GM12878 (cell line): ENCODE data around the gene TIAM1. TPM values are rescaled to one million over a fixed set of nuclear protein-coding genes. Genes with fewer than 3 reads are reported as not detected.

Source experiments
- ATAC-seq: fragments of 200-7000 bp; cut with Tn5 transposase; 3 replicates; pipeline ENCODE4 v1.9.1; 2020; ENCODE audit warnings: mild to moderate bottlenecking, moderate library complexity
- BruUV-seq: library from RNA; stranded (reverse); fragments of 400-500 nt; replicated peaks from 2 replicates; lab custom pipeline; 2021; lab: Mats Ljungman, UMichigan
- CTCF ChIA-PET: fragments of 300-600 bp; sonication (Branson Sonifier 250); formaldehyde crosslinking; extraction: SDS; loops from one replicate; lab custom pipeline; 2021; ENCODE audit warnings: inconsistent platforms; lab: Yijun Ruan, JAX
- POLR2A ChIA-PET: fragments of 350-600 bp; formaldehyde crosslinking; extraction: SDS; loops from one replicate; lab custom pipeline; 2021; ENCODE audit warnings: inconsistent platforms; lab: Charles Lee
- RAD21 ChIA-PET: fragments of 300-600 bp; sonication (Branson Sonifier 250); formaldehyde crosslinking; loops from one replicate; lab custom pipeline; 2023; ENCODE audit warnings: antibody characterized with exemption; ENCODE audit not compliant: unreplicated experiment; lab: Charles Lee
- SMC1A ChIA-PET: fragments of 300-600 bp; sonication (Branson Sonifier 250); formaldehyde crosslinking; loops from one replicate; lab custom pipeline; 2023; ENCODE audit not compliant: unreplicated experiment, uncharacterized antibody; lab: Charles Lee
- DNase-seq: peaks from one replicate; pipeline ENCODE4 v3.0.0-alpha.2; 2011; ENCODE audit warnings: low read depth, low spot score
- FAIRE-seq: peaks from 3 replicates; lab custom pipeline; 2011; peaks lifted over from hg19 to GRCh38; lab: Jason Lieb, UNC
- H2AFZ ChIP-seq: 2 replicates; pipeline ENCODE4 v1.6.0; 2011; ENCODE audit warnings: low read depth, low read length, control low read depth; ENCODE audit not compliant: control insufficient read depth
- H3K27ac ChIP-seq: 2 replicates; pipeline ENCODE4 v1.5.1; 2011; ENCODE audit warnings: control low read depth; ENCODE audit not compliant: control insufficient read depth, insufficient read depth
- H3K27me3 ChIP-seq, 2 experiments: replicated peaks in 1 of 2; 2 replicates each; pipeline versions ENCODE4 v1.6.0 to v1.6.1; 2011; ENCODE audit warnings: low read length in 1 of 2; ENCODE audit not compliant: control insufficient read depth in 2 of 2, insufficient read depth in 2 of 2
- H3K36me3 ChIP-seq, 2 experiments: 2 replicates each; pipeline ENCODE4 v1.5.1; 2011; ENCODE audit warnings: low read length in 1 of 2; ENCODE audit not compliant: control insufficient read depth in 2 of 2, insufficient read depth in 2 of 2
- H3K4me1 ChIP-seq: 2 replicates; pipeline ENCODE4 v1.6.1; 2011; ENCODE audit warnings: mild to moderate bottlenecking, low read length, moderate library complexity, mixed read lengths; ENCODE audit not compliant: control insufficient read depth, insufficient read depth
- H3K4me2 ChIP-seq: 2 replicates; pipeline ENCODE4 v1.6.0; 2011; ENCODE audit warnings: control low read depth; ENCODE audit not compliant: control insufficient read depth, insufficient read depth
- H3K4me3 ChIP-seq: fragments of 200-600 bp; sonication (generic); 2 replicates; pipeline ENCODE4 v1.5.1; 2016
- H3K79me2 ChIP-seq: 2 replicates; pipeline ENCODE4 v1.6.0; 2011; ENCODE audit warnings: low read length; ENCODE audit not compliant: control insufficient read depth, insufficient read depth
- H3K9ac ChIP-seq: 2 replicates; pipeline ENCODE4 v1.8.0; 2011; ENCODE audit warnings: low read length, control low read depth, mixed read lengths; ENCODE audit not compliant: control insufficient read depth, insufficient read depth
- H3K9me3 ChIP-seq: replicated peaks from 3 replicates; pipeline ENCODE4 v1.5.1; 2011; ENCODE audit warnings: mild to moderate bottlenecking, low read length; ENCODE audit not compliant: control insufficient read depth, insufficient read depth
- H4K20me1 ChIP-seq: 2 replicates; pipeline ENCODE4 v1.6.0; 2011; ENCODE audit not compliant: control insufficient read depth, insufficient read depth
- CBFB ChIP-seq: IDR thresholded peaks from 2 replicates; pipeline ENCODE4 v1.6.1; 2016; ENCODE audit warnings: antibody characterized with exemption, low read depth
- CBX3 ChIP-seq: fragments of 200-600 bp; sonication (generic); IDR thresholded peaks from 2 replicates; pipeline ENCODE4 v1.6.1; 2016; ENCODE audit warnings: low read depth, borderline replicate concordance
- CBX5 ChIP-seq: sonication (generic); IDR thresholded peaks from 2 replicates; pipeline ENCODE4 v1.6.1; 2016; ENCODE audit warnings: low read depth, moderate library complexity, mild to moderate bottlenecking, inconsistent platforms
- EGR1 ChIP-seq, 2 experiments: IDR thresholded peaks; 1 replicate in 1 of 2; 2 replicates in 1 of 2; pipeline ENCODE4 v1.6.1; 2011 to 2012; ENCODE audit warnings: low read depth in 2 of 2, low read length in 2 of 2, borderline replicate concordance in 1 of 2, mild to moderate bottlenecking in 1 of 2, moderate library complexity in 1 of 2
- FOXK2 ChIP-seq: fragments of 450-650 bp; IDR thresholded peaks from 2 replicates; pipeline ENCODE4 v1.6.1; 2017; ENCODE audit warnings: mild to moderate bottlenecking, moderate library complexity
- HDGF ChIP-seq: fragments of 450-650 bp; IDR thresholded peaks from 2 replicates; pipeline ENCODE4 v1.6.1; 2016; ENCODE audit warnings: antibody characterized with exemption
- JUND ChIP-seq: IDR thresholded peaks from 2 replicates; pipeline ENCODE4 v1.6.1; 2012; ENCODE audit warnings: low read depth, mild to moderate bottlenecking, low read length, improper control_type of control experiment, moderate library complexity
- MTA2 ChIP-seq: fragments of 450-650 bp; IDR thresholded peaks from 2 replicates; pipeline ENCODE4 v1.6.1; 2016; ENCODE audit warnings: low read depth, mild to moderate bottlenecking, moderate library complexity
- MXI1 ChIP-seq: fragments of 150-350 bp; IDR thresholded peaks from 2 replicates; pipeline ENCODE4 v1.6.1; 2011; ENCODE audit warnings: low read depth, mild to moderate bottlenecking, inconsistent platforms, low read length, improper control_type of control experiment
- POLR2AphosphoS2 ChIP-seq: IDR thresholded peaks from 2 replicates; pipeline ENCODE4 v1.6.1; 2011; ENCODE audit warnings: low read depth, mild to moderate bottlenecking, low read length, improper control_type of control experiment, moderate library complexity
- SP1 ChIP-seq: IDR thresholded peaks from one replicate; pipeline ENCODE4 v1.6.1; 2011; ENCODE audit warnings: low read depth, low read length
- WRNIP1 ChIP-seq: IDR thresholded peaks from 2 replicates; pipeline ENCODE4 v1.6.1; 2011; ENCODE audit warnings: low read depth, low read length, improper control_type of control experiment, borderline replicate concordance
- ZNF217 ChIP-seq: fragments of 450-650 bp; IDR thresholded peaks from 2 replicates; pipeline ENCODE4 v1.6.1; 2017; ENCODE audit warnings: antibody characterized with exemption, mild to moderate bottlenecking
- ZNF24 ChIP-seq: fragments of 450-650 bp; IDR thresholded peaks from 2 replicates; pipeline ENCODE4 v1.6.1; 2017; ENCODE audit warnings: antibody characterized with exemption, mild to moderate bottlenecking
- ZSCAN29 ChIP-seq: fragments of 450-650 bp; IDR thresholded peaks from 2 replicates; pipeline ENCODE4 v1.6.1; 2017; ENCODE audit warnings: mild to moderate bottlenecking, moderate library complexity
- in situ Hi-C: fragments of 300-500 bp; cut with MboI; formaldehyde crosslinking; loops from 9 replicates; pipeline ENCODE4 v1.14.3; 2018; ENCODE audit warnings: mixed read lengths
- intact Hi-C: fragments of 100-400 bp; cut with micrococcal nuclease; formaldehyde crosslinking; loops from one replicate; pipeline ENCODE4 v1.14.2; 2022; ENCODE audit not compliant: unreplicated experiment
- polyA plus RNA-seq, 11 experiments: library from polyadenylated mRNA; depleted of rRNA in 4 of 11; unstranded in 6 of 11; stranded (reverse) in 5 of 11; fragments of >200 nt; fragmentation: Nextera tagmentation in 4 of 11; fragmentation: Illumina TruSeq in 1 of 11; extraction: Ambion mirVana in 4 of 11; extraction: Trizol in 1 of 11; gene quantifications; 1 replicate in 1 of 11; 2 replicates in 10 of 11; pipeline versions ENCODE4 v1.2.1 to v1.2.3, GENCODE V29; 2011 to 2016; ENCODE audit warnings: inconsistent platforms in 2 of 11, missing spikeins in 2 of 11, low read depth in 1 of 11
- total RNA-seq, 4 experiments: library from RNA; depleted of rRNA in 3 of 4; stranded (reverse); fragments of >200 nt in 3 of 4; fragmentation: Illumina TruSeq in 1 of 4; extraction: Trizol in 1 of 4; gene quantifications; 2 replicates each; pipeline versions ENCODE4 v1.2.1 to v1.2.3, GENCODE V29; 2013 to 2021
- TF ChIP-seq, protein P1 (sequence below): IDR thresholded peaks from 2 replicates; pipeline ENCODE4 v1.6.1; 2011; ENCODE audit warnings: low read depth, mild to moderate bottlenecking, low read length, moderate library complexity, borderline replicate concordance; ENCODE audit errors: extremely low read depth
- TF ChIP-seq, protein P2 (sequence below): fragments of 450-650 bp; IDR thresholded peaks from 2 replicates; pipeline ENCODE4 v1.6.1; 2017; ENCODE audit warnings: mild to moderate bottlenecking, low read depth, inconsistent platforms; ENCODE audit not compliant: poor library complexity, severe bottlenecking

Gene TIAM1
- total and polyA plus RNA-seq, 10 of the 15 experiments (the other 5 are each of a cell fraction or from before 2014, with no cell fraction given): 0.31 to 35.9 (median 0.78) TPM

DNA sequence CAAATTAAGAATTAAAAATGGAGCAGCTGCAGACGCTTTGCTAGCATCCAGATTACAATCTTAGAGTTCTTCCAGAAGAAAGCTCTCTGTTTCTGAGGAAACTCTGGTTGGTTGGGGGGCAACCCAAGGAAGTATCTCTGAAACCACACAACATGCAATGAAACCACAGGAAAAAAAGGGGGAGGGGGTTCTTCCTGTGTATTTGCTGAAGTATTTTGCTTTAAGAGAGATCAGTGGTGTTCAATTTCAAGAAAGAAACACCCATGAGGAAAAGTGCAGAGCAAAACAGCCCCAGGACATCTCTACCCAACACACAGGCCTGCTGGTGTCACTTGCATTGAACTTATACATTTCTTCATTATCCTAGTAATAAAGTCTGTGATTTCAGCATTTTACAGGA, 19.7 kb upstream of the TIAM1 start (continued):
- TF ChIP-seq, protein P1, sequence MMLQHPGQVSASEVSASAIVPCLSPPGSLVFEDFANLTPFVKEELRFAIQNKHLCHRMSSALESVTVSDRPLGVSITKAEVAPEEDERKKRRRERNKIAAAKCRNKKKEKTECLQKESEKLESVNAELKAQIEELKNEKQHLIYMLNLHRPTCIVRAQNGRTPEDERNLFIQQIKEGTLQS: no peak
- TF ChIP-seq CBX5 (no peak), SP1 (no peak), ZSCAN29 (no peak), FOXK2 (no peak), CBX3 (no peak), MXI1 (no peak), POLR2AphosphoS2 (no peak)
- TF ChIP-seq, protein P2, sequence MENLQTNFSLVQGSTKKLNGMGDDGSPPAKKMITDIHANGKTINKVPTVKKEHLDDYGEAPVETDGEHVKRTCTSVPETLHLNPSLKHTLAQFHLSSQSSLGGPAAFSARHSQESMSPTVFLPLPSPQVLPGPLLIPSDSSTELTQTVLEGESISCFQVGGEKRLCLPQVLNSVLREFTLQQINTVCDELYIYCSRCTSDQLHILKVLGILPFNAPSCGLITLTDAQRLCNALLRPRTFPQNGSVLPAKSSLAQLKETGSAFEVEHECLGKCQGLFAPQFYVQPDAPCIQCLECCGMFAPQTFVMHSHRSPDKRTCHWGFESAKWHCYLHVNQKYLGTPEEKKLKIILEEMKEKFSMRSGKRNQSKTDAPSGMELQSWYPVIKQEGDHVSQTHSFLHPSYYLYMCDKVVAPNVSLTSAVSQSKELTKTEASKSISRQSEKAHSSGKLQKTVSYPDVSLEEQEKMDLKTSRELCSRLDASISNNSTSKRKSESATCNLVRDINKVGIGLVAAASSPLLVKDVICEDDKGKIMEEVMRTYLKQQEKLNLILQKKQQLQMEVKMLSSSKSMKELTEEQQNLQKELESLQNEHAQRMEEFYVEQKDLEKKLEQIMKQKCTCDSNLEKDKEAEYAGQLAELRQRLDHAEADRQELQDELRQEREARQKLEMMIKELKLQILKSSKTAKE: no peak

DNA sequence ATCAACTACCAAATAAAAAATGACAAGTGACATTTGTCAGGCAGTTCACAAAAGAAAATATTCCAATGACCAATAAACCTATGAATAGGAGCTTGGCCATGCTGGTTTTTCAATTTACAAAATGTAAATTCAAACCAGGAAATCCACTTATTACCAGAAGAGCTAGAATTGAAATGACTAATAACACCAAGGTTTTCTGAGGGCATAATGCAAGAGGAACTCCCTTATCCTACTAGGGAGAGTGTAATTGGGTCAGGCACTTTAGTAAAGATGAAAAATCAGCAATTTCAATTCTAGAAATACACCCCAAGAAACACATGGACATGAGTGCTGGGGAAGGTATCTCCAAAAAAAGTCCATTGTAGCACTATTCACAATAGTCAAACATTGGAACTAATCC, 16.7 kb upstream of the TIAM1 start:
- H3K36me3 ChIP-seq: no peaks in the 10 kb centered on the region
- TF ChIP-seq MTA2 (no peak), EGR1 (IDR thresholded peaks at IDR 0.05; ENCODE audit: borderline replicate concordance in 1 of 2, low read depth in 2 of 2, low read length in 2 of 2) (no peak), ZNF24 (no peak), HDGF (no peak), ZNF217 (no peak), CBFB (no peak), JUND (no peak), WRNIP1 (no peak)
- ChIA-PET POLR2A (interaction anchor here (0.7 kb wide), 1 partner anchor 86 kb away, joined by 3 read pairs; no protein-coding TSS in a partner anchor), RAD21 (no interaction called here), SMC1A (no interaction called here), CTCF (no interaction called here)
- no peak overlapping the region for H3K4me3 ChIP-seq
- no peak overlapping the region for H2AFZ ChIP-seq
- H3K9ac ChIP-seq: no peak overlapping the region
- no TSS peak for BruUV-seq
- ATAC-seq (no peak), FAIRE-seq (no peak), DNase-seq (no peak)
- H3K27me3 ChIP-seq: no peaks in the 10 kb centered on the region
- no peaks in the 10 kb centered on the region for H3K4me1 ChIP-seq
- H4K20me1 ChIP-seq: no peaks in the 10 kb centered on the region
- no peak overlapping the region for H3K27ac ChIP-seq
- in situ Hi-C loops: no loop called here
- no peaks in the 10 kb centered on the region for H3K79me2 ChIP-seq
- intact Hi-C loops: no loop called here
- H3K4me2 ChIP-seq: no peak overlapping the region
- H3K9me3 ChIP-seq: no peaks in the 10 kb centered on the region; the same call in 2 of the 3 replicates
